ENCODE data around the gene SOX13.

Gene SOX13

GRCh38 chr1:204083491-204083890, 10.6 kb downstream of the SOX13 start:
- Histone ChIP-seq H3K36me3 (no peaks in the 10 kb centered on the region), H3K4me1 (ENCODE audit: control insufficient read depth in 1 of 2, insufficient read depth in 1 of 2, low read depth in 1 of 2, low read length in 1 of 2) (no peaks in the 10 kb centered on the region), H3K4me3 (ENCODE audit: low read depth in 1 of 2, low read length in 1 of 2) (no peak overlapping the region), H3K27ac (no peak overlapping the region), H3K27me3 (peaks cover 30% of the 10 kb centered on the region), H3K9me3 (no peaks in the 10 kb centered on the region)
- no peak for TF ChIP-seq CTCF (IDR thresholded peaks at IDR 0.05)

GRCh38 chr1:204084247-204084772, 11.4 kb downstream of the SOX13 start:
- H3K27ac ChIP-seq: no peak overlapping the region
- peaks cover 23% of the 10 kb centered on the region for H3K27me3 ChIP-seq
- TF ChIP-seq CTCF (IDR thresholded peaks at IDR 0.05): no peak
- H3K4me1 ChIP-seq (ENCODE audit: control insufficient read depth in 1 of 2, insufficient read depth in 1 of 2, low read depth in 1 of 2, low read length in 1 of 2): no peaks in the 10 kb centered on the region
- no peaks in the 10 kb centered on the region for H3K36me3 ChIP-seq
- no peak overlapping the region for H3K4me3 ChIP-seq (ENCODE audit: low read depth in 1 of 2, low read length in 1 of 2)
- H3K9me3 ChIP-seq: no peaks in the 10 kb centered on the region

GRCh38 chr1:204085876-204086275, 13.0 kb downstream of the SOX13 start:
- H3K27me3 ChIP-seq: peaks cover 10% of the 10 kb centered on the region
- no peak overlapping the region for H3K4me3 ChIP-seq (ENCODE audit: low read depth in 1 of 2, low read length in 1 of 2)
- H3K36me3 ChIP-seq: no peaks in the 10 kb centered on the region
- H3K4me1 ChIP-seq (ENCODE audit: control insufficient read depth in 1 of 2, insufficient read depth in 1 of 2, low read depth in 1 of 2, low read length in 1 of 2): no peaks in the 10 kb centered on the region
- no peak for TF ChIP-seq CTCF (IDR thresholded peaks at IDR 0.05)
- no peak overlapping the region for H3K27ac ChIP-seq
- H3K9me3 ChIP-seq: no peaks in the 10 kb centered on the region

- Histone ChIP-seq H3K9me3 (no peaks in the 10 kb centered on the region), H3K36me3 (no peaks in the 10 kb centered on the region), H3K4me1 (ENCODE audit: control insufficient read depth in 1 of 2, insufficient read depth in 1 of 2, low read depth in 1 of 2, low read length in 1 of 2) (no peaks in the 10 kb centered on the region), H3K4me3 (ENCODE audit: low read depth in 1 of 2, low read length in 1 of 2) (no peak overlapping the region), H3K27ac (no peak overlapping the region), H3K27me3 (no peaks in the 10 kb centered on the region)
- TF ChIP-seq CTCF (IDR thresholded peaks at IDR 0.05): no peak
Measured at GRCh38 chr1:204087181-204087892, 14.4 kb downstream of the SOX13 start.

- H3K27me3 ChIP-seq: no peaks in the 10 kb centered on the region
- TF ChIP-seq CTCF (IDR thresholded peaks at IDR 0.05): no peak
Measured at GRCh38 chr1:204087893-204088528, 15.1 kb downstream of the SOX13 start.

More at GRCh38 chr1:204087893-204088528, 15.1 kb downstream of the SOX13 start:
- H3K36me3 ChIP-seq: no peaks in the 10 kb centered on the region
- H3K27ac ChIP-seq: no peak overlapping the region
- no peaks in the 10 kb centered on the region for H3K4me1 ChIP-seq (ENCODE audit: control insufficient read depth in 1 of 2, insufficient read depth in 1 of 2, low read depth in 1 of 2, low read length in 1 of 2)
- no peak overlapping the region for H3K4me3 ChIP-seq (ENCODE audit: low read depth in 1 of 2, low read length in 1 of 2)
- no peaks in the 10 kb centered on the region for H3K9me3 ChIP-seq

All from neutrophil (primary cell).